Fibroblast of skin of scalp (primary cell): Measurements from ENCODE around the gene ACOT8.
"Not testable (repeated sequence)": the region's sequence is repeated elsewhere in the genome, so short reads cannot be mapped to it uniquely, and the experiment has no call there.

ENCODE experiments used
- DNase-seq: peaks from one replicate; pipeline ENCODE4 v3.0.0-alpha.2; 2013

The ACOT8 gene

DNA sequence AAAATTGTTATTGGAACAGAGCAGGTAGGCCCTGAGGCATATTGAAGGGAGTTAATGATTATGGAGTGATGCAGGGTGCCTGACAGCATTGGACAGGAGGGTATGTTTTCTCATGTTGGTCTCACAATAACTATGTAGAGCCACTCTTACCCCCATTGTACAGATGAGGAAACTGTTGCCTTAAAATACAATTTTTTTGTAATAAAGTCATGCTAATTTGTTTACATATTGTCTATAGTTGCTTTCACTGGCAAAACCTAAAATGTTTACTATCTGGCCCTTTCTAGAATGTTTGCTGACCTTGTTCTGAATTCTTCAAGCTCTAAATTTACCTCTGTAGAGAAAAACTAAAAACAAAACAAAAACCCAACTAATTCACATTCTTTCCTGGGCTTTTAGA, 5.7 kb downstream of the ACOT8 start:
- DNase-seq = no peak

- DNase-seq = no peak
Measured at GRCh38 chr20:45850926-45851325, 6.3 kb downstream of the ACOT8 start.

- no peak for DNase-seq
Measured at GRCh38 chr20:45850238-45850637, 7.0 kb downstream of the ACOT8 start.

DNA sequence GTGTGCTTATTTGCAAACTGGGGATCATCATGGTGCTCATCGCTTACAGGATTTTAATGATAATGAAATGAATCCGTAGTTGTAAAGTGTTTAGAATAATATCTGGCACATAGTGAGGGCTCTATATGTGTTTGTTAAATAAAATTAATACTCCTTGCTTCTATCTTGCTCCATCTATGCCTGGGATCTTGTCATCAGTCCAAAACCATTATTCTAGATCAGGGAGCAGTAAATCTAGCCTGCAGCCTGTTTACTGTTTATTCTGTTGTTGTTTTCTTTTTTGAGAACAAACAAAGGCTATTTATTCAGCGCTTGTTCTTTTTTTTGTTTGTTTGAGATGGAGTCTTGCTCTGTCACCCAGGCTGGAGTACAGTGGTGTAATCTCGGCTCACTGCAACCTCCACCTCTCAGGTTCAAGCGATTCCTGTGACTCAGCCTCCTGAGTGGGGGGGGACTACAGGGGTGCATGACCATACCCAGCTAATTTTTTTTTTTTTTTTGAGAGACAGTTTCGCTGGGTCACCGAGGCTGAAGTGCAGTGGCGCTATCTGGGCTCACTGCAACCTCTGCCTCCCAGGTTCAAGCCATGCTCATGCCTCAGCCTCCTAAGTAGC, 8.1 kb downstream of the ACOT8 start:
- no peak for DNase-seq

GRCh38 chr20:45848421-45848820, 8.8 kb downstream of the ACOT8 start:
- DNase-seq = no peak

DNA sequence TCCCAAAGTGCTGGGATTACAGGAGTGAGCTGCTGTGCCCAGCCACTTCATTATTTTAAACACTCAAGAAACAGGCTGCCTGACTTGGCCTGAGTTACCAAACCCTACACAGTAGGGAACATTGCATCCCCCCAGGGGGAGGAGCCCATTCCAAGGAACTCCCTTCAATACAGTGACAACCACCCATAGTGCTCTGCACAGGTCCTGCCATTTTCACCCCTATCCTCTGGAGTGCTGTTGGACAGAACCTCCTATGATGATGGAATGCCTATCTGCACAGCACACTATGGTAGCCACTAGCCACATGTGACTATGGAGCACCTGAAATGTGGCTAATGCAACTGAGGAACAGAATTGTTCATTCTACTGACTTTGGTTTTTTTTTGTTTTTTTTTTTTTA, 11.7 kb downstream of the ACOT8 start:
- DNase-seq = no peak

- no peak for DNase-seq
Measured at GRCh38 chr20:45843506-45843905, 13.7 kb downstream of the ACOT8 start.

GRCh38 chr20:45842169-45842812, 14.9 kb downstream of the ACOT8 start:
- no peak for DNase-seq

- no peak for DNase-seq
Measured at GRCh38 chr20:45841407-45842129, 15.6 kb downstream of the ACOT8 start.

GRCh38 chr20:45840700-45841198, 16.4 kb downstream of the ACOT8 start:
- DNase-seq = no peak

DNA sequence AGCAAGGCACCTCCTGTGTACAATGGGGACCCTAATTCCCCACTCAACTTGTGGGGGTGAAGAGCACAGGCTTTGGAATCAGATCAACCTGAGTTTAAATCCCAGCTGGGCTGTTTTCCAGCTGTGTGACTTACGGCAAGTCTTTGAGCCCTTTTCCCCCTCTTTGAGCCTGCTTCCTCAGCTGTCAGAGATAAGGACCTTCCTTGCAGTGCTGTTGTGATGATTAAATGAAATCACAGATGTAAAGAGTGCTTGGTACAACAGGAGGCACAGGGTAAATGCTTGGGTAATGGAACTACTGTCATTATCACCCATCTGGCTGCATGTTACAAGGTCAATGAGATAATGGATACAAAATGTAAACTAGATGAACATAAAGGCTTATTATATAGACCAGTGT, 20.4 kb downstream of the ACOT8 start:
- no peak for DNase-seq

DNA sequence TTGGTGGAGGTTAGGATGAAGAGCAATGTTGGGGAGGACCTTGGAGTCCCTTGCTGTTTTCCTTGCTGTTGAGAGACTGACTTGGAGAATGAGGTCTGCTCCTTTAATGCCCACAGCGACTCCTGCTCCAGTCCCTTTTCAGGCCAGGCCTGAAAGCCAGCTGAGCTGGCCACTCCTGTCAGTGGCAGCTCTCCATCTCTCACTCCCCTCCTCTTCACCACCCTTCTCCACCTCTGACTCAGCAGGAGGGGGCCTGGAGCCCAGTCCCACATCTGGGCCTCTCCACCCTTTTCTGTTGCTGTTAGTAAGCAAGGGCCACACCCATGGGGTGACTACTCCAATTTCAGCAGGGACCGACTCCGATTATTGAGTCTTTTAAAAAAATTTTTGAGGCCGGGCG, 21.4 kb downstream of the ACOT8 start:
- DNase-seq = peak; percentile 49

DNA sequence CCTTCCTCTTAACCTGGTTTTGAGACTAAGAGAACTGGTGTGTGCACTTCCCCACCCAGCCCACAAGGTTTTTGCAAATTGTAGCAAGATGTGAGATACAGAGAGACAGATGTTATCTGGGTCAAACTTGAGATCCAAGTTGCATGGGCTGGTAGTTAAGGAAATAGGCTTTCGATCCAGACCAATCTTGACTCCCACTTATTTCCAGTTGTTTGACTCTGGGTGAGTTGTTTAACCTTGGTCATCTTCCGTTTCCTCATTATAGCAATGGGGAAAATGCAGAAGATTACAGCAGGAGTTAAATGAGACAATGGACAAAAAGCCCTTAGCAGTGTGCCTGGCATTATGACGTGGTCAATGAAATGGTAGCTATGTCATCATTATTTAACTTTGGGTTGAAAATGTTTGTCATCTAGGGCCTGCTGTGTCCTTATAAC, 21.8 kb downstream of the ACOT8 start:
- DNase-seq = no peak

- no peak for DNase-seq
Measured at GRCh38 chr20:45834797-45835161, 22.4 kb downstream of the ACOT8 start.

DNA sequence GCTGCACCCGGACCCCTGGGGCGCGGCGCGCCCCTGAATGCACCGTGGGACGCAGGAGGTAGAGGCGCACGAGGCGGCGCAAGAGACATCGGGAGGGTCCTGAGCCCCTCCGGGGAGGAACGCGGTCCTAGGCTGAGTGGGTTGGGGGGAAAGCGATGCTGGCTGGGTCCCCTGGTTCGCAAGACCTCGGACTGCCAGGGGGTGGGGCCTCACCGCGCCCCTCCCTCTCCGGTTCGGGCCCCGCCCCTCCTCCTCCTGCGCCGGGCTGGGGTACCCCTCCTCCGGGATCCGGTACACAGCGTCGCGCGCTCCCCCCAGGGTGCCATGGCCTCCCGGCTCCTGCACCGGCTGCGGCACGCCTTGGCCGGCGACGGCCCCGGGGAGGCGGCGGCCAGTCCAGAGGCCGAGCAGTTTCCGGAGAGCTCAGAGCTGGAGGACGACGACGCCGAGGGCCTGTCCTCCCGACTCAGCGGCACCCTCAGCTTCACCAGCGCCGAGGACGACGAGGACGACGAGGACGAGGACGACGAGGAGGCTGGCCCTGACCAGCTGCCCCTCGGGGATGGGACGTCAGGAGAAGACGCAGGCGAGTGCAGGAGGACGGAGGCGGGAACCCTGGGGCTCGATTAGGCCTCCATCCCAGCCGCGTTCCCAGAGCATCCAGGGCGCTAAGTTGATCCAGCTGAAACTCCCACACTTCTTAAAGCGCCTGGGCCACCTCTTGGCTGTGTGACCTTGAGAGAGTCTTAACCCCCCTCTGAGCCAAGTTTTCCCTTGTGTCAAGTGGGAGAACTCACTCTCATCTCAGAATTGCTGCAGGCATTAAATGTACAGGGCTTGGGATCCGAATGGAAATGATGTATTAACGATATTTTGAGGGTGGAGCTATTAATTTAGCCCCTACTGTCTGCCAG, 23.1 kb downstream of the ACOT8 start:
- DNase-seq = peak; percentile 72

GRCh38 chr20:45833030-45833882, 23.9 kb downstream of the ACOT8 start, which contains the start of gene SNX21:
SNX21 (plus strand) TSS chr20:45833799; CDS start chr20:45833920, 121 bp downstream.
- DNase-seq = peak; percentile 94

GRCh38 chr20:45832619-45833018, 24.6 kb downstream of the ACOT8 start:
- DNase-seq = no peak

- not testable (repeated sequence) for DNase-seq
Measured at GRCh38 chr20:45829673-45830106, 27.5 kb downstream of the ACOT8 start.

DNA sequence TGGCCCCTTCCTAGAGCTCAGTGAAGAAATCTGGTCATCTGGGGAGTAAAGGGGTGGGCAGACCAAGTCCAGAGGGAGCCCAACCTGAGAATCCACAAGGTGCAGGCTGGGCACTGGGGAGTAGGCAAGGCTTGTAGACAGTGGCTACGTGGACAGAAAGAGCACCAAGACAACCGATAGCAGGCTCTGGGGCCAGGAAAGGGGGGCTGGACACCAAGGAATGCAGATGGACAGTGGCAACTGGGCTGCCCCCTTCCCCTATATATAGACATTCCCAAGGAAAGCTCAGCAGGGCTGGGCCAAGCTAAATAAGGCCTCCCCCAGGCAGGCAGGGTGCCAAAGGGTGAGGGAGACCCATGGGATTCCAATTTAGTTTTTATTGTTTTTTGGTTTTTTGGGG, 28.6 kb downstream of the ACOT8 start:
- peak; percentile 71 for DNase-seq

- no peak for DNase-seq
Measured at GRCh38 chr20:45827712-45828111, 29.5 kb downstream of the ACOT8 start.

DNA sequence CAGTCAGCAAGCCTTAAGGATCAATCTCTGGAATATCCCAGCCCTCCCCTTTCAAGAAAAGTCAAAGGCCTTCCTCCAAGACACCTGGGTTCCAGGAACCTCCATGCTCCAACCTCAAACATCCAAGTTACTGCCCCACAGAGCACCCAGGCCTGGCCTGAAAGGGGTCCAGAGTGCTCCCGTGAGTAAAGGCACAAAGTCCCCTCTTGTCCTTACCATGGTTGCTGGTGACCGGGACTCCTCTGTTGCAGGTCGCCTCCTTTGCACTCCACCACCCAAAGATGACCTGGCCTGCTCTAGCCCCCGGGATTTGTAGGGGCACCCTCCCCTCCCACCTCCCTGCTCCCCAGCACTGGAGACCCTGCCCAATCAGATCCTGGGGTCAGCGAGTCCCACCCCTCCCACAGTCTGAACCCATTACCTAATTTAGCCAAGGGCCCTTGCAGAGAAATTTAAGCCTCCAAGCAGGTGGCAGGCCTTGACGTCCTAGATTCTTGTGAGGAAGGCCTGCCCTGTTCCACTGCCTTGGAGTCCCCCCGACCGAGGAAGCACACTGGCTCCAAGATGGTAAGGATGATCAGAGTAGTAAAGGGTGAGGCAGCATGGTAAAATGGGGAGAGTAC, 30.1 kb downstream of the ACOT8 start, which contains the start of gene TNNC2:
TSS of gene TNNC2 (minus strand) at position 283 of the 623 bp plus-strand sequence. CDS start at position 219, 64 bp downstream.
- DNase-seq = no peak
